Testis (tissue), 3 donors: ENCODE results near the gene DGKB. TPM values are rescaled to one million over a fixed set of nuclear protein-coding genes. Genes with fewer than 3 reads are reported as not detected.

Source experiments
- DNase-seq: peaks from one replicate; pipeline ENCODE4 v3.0.0-alpha.2; 2019
- H3K27ac ChIP-seq, 2 donors: fragments of 200-600 bp; sonication (generic); one replicate each; pipeline ENCODE4 v1.5.1; 2019
- H3K27me3 ChIP-seq: fragments of 200-600 bp; sonication (generic); one replicate; pipeline ENCODE4 v1.5.1; 2019
- H3K36me3 ChIP-seq: fragments of 200-600 bp; sonication (generic); one replicate; pipeline ENCODE4 v1.5.1; 2017; ENCODE audit warnings: low read depth; ENCODE audit errors: missing control alignments
- H3K4me1 ChIP-seq: fragments of 200-600 bp; sonication (generic); one replicate; pipeline ENCODE4 v1.5.1; 2019
- H3K4me3 ChIP-seq, 2 donors: fragments of 200-600 bp; sonication (generic); one replicate each; pipeline ENCODE4 v1.5.1; 2017 to 2019
- H3K9me3 ChIP-seq: fragments of 200-600 bp; sonication (generic); one replicate; pipeline ENCODE4 v1.5.1; 2017
- POLR2A ChIP-seq: fragments of 450-650 bp; IDR thresholded peaks from one replicate; pipeline ENCODE4 v1.6.1; 2017; ENCODE audit warnings: antibody characterized with exemption, mild to moderate bottlenecking, moderate library complexity
- WGBS, 2 donors: methylation state at CpG; one replicate each; pipeline ENCODE4 v1.1.5; 2018; 5-methylcytosine and 5-hydroxymethylcytosine counted together
- intact Hi-C: fragments of 100-400 bp; cut with DNase I; formaldehyde crosslinking; loops from one replicate; pipeline ENCODE4 v1.15.1; 2023; ENCODE audit warnings: low total_unique reads
- polyA plus RNA-seq: library from polyadenylated mRNA; stranded (reverse); fragments of 350-450 nt; fragmentation: Illumina TruSeq; extraction: RNeasy Lipid Tissue Mini Kit (QIAGEN cat#74804); gene quantifications from one replicate; pipeline ENCODE4 v1.2.3, GENCODE V29; 2014; ENCODE audit warnings: low read depth, low replicate concordance; ENCODE audit not compliant: insufficient read depth
- total RNA-seq, 2 donors: library from RNA; depleted of rRNA; stranded (reverse); fragments of >200 nt; gene quantifications; one replicate each; pipeline ENCODE4 v1.2.3, GENCODE V29; 2016
- TF ChIP-seq, protein P1 (sequence below), 3 experiments: fragments of 450-650 bp in 2 of 3; fragments of 200-600 bp in 1 of 3; sonication (generic) in 1 of 3; IDR thresholded peaks; one replicate each; pipeline ENCODE4 v1.5.1; 2016 to 2019; ENCODE audit warnings: antibody characterized with exemption in 3 of 3, mild to moderate bottlenecking in 2 of 3, moderate library complexity in 1 of 3

DGKB gene
- total and polyA plus RNA-seq, 3 donors from 2014 or later = 0.17 to 1.1 (median 0.55) TPM

DNA sequence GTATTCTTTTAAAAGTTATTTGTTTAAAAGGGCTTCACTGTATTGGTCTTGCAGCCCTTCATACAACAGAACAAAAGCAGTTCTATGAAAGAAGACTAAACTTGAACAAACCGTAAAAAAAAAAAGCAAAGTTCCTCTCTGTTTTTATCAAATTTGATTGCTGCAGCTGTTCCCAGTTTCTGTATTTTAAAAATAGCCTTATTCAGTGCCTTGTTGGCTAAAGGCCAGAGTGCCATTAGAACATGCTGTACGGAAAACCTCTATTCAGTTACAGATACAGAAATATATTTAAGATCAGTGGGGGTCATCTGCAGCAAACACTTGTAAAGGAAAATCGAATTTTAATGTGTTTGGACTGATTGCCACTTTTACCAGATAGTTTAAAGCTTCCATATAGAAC is 705.3 kb downstream of the DGKB start:
- WGBS, 2 donors = 17 to 32% methylated on average over 3 of the region's 3 CpGs
- DNase-seq = peak; percentile 60
- no peaks in the 10 kb centered on the region for H3K36me3 ChIP-seq
- H3K27ac ChIP-seq = peak overlapping the region; percentile 48 to 73
- TF ChIP-seq, protein P1, sequence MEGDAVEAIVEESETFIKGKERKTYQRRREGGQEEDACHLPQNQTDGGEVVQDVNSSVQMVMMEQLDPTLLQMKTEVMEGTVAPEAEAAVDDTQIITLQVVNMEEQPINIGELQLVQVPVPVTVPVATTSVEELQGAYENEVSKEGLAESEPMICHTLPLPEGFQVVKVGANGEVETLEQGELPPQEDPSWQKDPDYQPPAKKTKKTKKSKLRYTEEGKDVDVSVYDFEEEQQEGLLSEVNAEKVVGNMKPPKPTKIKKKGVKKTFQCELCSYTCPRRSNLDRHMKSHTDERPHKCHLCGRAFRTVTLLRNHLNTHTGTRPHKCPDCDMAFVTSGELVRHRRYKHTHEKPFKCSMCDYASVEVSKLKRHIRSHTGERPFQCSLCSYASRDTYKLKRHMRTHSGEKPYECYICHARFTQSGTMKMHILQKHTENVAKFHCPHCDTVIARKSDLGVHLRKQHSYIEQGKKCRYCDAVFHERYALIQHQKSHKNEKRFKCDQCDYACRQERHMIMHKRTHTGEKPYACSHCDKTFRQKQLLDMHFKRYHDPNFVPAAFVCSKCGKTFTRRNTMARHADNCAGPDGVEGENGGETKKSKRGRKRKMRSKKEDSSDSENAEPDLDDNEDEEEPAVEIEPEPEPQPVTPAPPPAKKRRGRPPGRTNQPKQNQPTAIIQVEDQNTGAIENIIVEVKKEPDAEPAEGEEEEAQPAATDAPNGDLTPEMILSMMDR (IDR thresholded peaks at IDR 0.05) = no peak
- TF ChIP-seq POLR2A = no peak
- peaks cover 15% of the 10 kb centered on the region for H3K4me1 ChIP-seq
- no peaks in the 10 kb centered on the region for H3K27me3 ChIP-seq
- no peak overlapping the region for H3K4me3 ChIP-seq
- intact Hi-C loops = no loop called here
- H3K9me3 ChIP-seq = no peaks in the 10 kb centered on the region

DNA sequence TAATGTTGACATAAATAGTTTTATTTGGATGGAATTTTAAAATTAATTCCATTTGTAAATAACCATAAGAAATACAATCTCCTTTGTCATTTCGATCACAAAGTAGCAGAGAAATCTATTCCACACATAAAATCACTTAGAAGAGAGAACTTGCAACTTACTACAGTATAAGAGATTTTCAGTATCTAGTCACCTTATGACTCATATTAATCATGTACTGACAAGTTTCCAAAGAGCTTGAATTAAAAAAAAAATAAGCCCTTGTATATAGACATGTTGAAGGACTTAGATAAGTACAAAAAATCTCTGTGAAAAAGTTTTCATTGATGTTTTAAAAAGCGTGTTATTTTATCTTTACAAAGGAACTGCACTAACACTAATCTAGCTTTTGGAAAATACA is 706.0 kb downstream of the DGKB start:
- H3K27me3 ChIP-seq = no peaks in the 10 kb centered on the region
- WGBS, 2 donors = 40 to 59% methylated on average over 2 of the region's 2 CpGs
- H3K4me3 ChIP-seq = no peak overlapping the region
- peaks cover 15% of the 10 kb centered on the region for H3K4me1 ChIP-seq
- no peak for DNase-seq
- no peaks in the 10 kb centered on the region for H3K36me3 ChIP-seq
- H3K9me3 ChIP-seq = no peaks in the 10 kb centered on the region
- TF ChIP-seq, protein P1 (IDR thresholded peaks at IDR 0.05) = no peak
- TF ChIP-seq POLR2A = no peak
- intact Hi-C loops = no loop called here
- H3K27ac ChIP-seq = peak overlapping the region; percentile 48 to 73

DNA sequence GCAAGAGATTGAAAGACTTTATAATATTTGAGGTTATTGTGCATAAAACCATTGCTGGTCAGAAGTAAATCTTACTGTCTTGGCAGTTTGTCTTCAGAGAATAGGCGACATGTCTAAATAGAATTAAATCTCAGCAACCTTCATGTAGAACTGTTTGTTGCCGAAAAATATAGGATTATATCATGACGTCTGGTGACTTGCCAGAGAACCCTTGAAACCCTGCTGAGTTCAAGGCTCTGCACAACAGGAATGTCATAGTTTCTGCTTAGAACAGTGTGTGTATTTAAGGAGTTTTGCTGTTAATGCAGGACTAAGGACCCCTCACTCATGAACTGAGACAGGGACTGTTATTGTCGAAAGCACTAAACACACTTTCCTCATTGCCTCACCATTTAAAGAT is 706.7 kb downstream of the DGKB start:
- H3K9me3 ChIP-seq = no peaks in the 10 kb centered on the region
- DNase-seq = no peak
- H3K4me3 ChIP-seq = no peak overlapping the region
- H3K27me3 ChIP-seq = no peaks in the 10 kb centered on the region
- TF ChIP-seq, protein P1 (IDR thresholded peaks at IDR 0.05) = no peak
- no peak for TF ChIP-seq POLR2A
- peak overlapping the region in 1 of 2 donors; percentile 73 for H3K27ac ChIP-seq
- H3K4me1 ChIP-seq = peaks cover 15% of the 10 kb centered on the region
- H3K36me3 ChIP-seq = no peaks in the 10 kb centered on the region
- intact Hi-C loops = no loop called here
- WGBS, 2 donors = 34 to 58% methylated on average over 4 of the region's 4 CpGs

DNA sequence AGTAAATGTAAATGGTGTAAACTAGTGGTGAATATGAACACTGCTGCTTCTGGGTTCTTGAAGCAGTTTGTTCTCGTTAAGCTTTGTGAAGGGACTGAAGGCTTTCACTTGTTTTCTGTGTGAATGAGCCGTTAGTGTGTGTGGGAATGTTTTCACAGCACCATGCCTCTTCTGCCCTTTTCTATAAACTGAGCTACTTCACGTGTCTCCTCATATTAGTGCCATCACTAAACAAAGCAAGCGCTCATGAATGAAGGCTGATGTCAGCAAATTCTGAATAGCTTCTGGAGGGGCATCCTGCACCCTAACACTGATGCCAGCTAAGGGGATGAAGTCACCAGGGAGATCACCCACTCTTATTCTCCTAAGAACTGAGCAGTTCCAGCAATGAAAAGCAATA is 707.5 kb downstream of the DGKB start:
- H3K27ac ChIP-seq = no peak overlapping the region
- peaks cover 15% of the 10 kb centered on the region for H3K4me1 ChIP-seq
- no peak overlapping the region for H3K4me3 ChIP-seq
- WGBS, 2 donors = 80 to 84% methylated on average over 4 of the region's 4 CpGs
- H3K36me3 ChIP-seq = no peaks in the 10 kb centered on the region
- DNase-seq = no peak
- no peaks in the 10 kb centered on the region for H3K9me3 ChIP-seq
- no peaks in the 10 kb centered on the region for H3K27me3 ChIP-seq
- TF ChIP-seq, protein P1 (IDR thresholded peaks at IDR 0.05) = no peak
- no peak for TF ChIP-seq POLR2A
- intact Hi-C loops = no loop called here

DNA sequence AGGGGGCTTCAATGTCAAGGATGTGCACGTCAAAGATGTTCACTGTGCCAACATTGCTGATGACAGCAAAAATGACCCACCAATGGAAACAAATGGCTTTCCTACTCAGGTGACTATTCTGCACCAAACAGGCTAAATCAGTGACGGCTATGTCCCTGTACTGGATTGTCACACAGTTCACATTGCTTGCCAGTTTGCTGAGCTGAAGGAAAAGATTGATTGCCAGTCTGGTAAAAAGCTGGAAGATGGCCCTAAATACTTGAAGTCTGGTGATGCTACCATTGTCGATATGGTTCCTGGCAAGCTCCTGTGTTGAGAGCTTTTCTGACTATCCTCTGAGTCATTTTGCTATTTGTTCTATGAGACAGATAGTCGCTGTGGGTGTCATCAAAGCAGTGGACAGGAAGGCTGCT is 710.9 kb downstream of the DGKB start:
- no peaks in the 10 kb centered on the region for H3K27me3 ChIP-seq
- no peak overlapping the region for H3K4me3 ChIP-seq
- no peaks in the 10 kb centered on the region for H3K9me3 ChIP-seq
- TF ChIP-seq, protein P1 (IDR thresholded peaks at IDR 0.05) = no peak
- no peak for TF ChIP-seq POLR2A
- intact Hi-C loops = no loop called here
- no peaks in the 10 kb centered on the region for H3K36me3 ChIP-seq
- WGBS, 2 donors = 79 to 94% methylated on average over 4 of the region's 4 CpGs
- H3K4me1 ChIP-seq = peaks cover 9% of the 10 kb centered on the region
- H3K27ac ChIP-seq = no peak overlapping the region
- no peak for DNase-seq
